Spleen (tissue), 11 donors: ENCODE measurements around the gene KCNAB2. TPM values are rescaled to one million over a fixed set of nuclear protein-coding genes. Genes with fewer than 3 reads are reported as not detected.

Experiments used
- DNase-seq: peaks from one replicate; pipeline ENCODE4 v3.0.0-alpha.2; 2020
- H3K27ac ChIP-seq, 8 donors: fragments of 200-600 bp; sonication (generic) in 7 of 8; 1 replicate in 4 of 8; 2 replicates in 4 of 8; pipeline versions ENCODE4 v1.5.0 to v1.8.0; 2016 to 2021; ENCODE audit warnings: inconsistent platforms in 4 of 8, mild to moderate bottlenecking in 4 of 8, moderate library complexity in 1 of 8
- H3K27me3 ChIP-seq, 7 donors: fragments of 200-600 bp; sonication (generic) in 6 of 7; replicated peaks in 1 of 7; 1 replicate in 4 of 7; 2 replicates in 3 of 7; pipeline versions ENCODE4 v1.5.0 to v1.8.0; 2016 to 2021; ENCODE audit warnings: inconsistent platforms in 3 of 7, mild to moderate bottlenecking in 1 of 7
- H3K36me3 ChIP-seq, 6 donors: fragments of 200-600 bp; sonication (generic) in 5 of 6; 1 replicate in 4 of 6; 2 replicates in 2 of 6; pipeline versions ENCODE4 v1.5.0 to v1.8.0; 2016 to 2021; ENCODE audit warnings: inconsistent platforms in 2 of 6
- H3K4me1 ChIP-seq, 6 donors: fragments of 200-600 bp; sonication (generic) in 5 of 6; 1 replicate in 3 of 6; 2 replicates in 3 of 6; pipeline versions ENCODE4 v1.5.0 to v1.8.0; 2016 to 2021; ENCODE audit warnings: inconsistent platforms in 3 of 6
- H3K4me3 ChIP-seq, 8 donors: fragments of 200-600 bp; sonication (generic) in 7 of 8; 1 replicate in 4 of 8; 2 replicates in 4 of 8; pipeline versions ENCODE4 v1.5.0 to v1.8.0; 2016 to 2021; ENCODE audit warnings: inconsistent platforms in 4 of 8, mild to moderate bottlenecking in 4 of 8, moderate library complexity in 2 of 8
- H3K9me3 ChIP-seq, 8 donors: fragments of 200-600 bp; sonication (generic) in 7 of 8; 1 replicate in 4 of 8; 2 replicates in 4 of 8; pipeline versions ENCODE4 v1.5.0 to v1.8.0; 2016 to 2021; ENCODE audit warnings: inconsistent platforms in 4 of 8
- CTCF ChIP-seq, 11 experiments: fragments of 200-600 bp in 7 of 11; fragments of 450-650 bp in 4 of 11; sonication (generic) in 4 of 11; IDR thresholded peaks in 8 of 11; conservative IDR thresholded peaks in 3 of 11; 1 replicate in 7 of 11; 2 replicates in 4 of 11; pipeline versions ENCODE4 v1.4.0 to v1.8.0; 2016 to 2021; ENCODE audit warnings: antibody characterized with exemption in 11 of 11, inconsistent platforms in 4 of 11, mild to moderate bottlenecking in 1 of 11
- POLR2A ChIP-seq, 3 donors: fragments of 450-650 bp; IDR thresholded peaks; one replicate each; pipeline ENCODE4 v1.5.1; 2017; ENCODE audit warnings: antibody characterized with exemption in 3 of 3, mild to moderate bottlenecking in 1 of 3
- POLR2AphosphoS5 ChIP-seq, 3 donors: sonication (generic); formaldehyde crosslinking; IDR thresholded peaks; one replicate each; pipeline ENCODE4 v1.5.1; 2017; ENCODE audit warnings: antibody characterized with exemption in 3 of 3
- WGBS, 5 donors: extraction: QIAGEN DNeasy Blood & Tissue Kit in 3 of 5; methylation state at CpG; one replicate each; pipeline versions ENCODE4 v1.1.5 to v1.1.7; 2013 to 2018; 5-methylcytosine and 5-hydroxymethylcytosine counted together
- intact Hi-C: fragments of 100-400 bp; cut with DNase I; formaldehyde crosslinking; loops from one replicate; pipeline ENCODE4 v1.15.0; 2023; ENCODE audit warnings: low total_unique reads
- polyA plus RNA-seq, 3 donors: library from polyadenylated mRNA; stranded (reverse); fragments of 200-250 nt; gene quantifications; one replicate each; pipeline ENCODE4 v1.2.1, GENCODE V29; 2013
- total RNA-seq, 7 donors: library from RNA; depleted of rRNA in 3 of 7; stranded (reverse); fragments of >200 nt in 3 of 7; fragmentation: NEBNext Ultra II Directional in 4 of 7; extraction: Animal tissue kit (Norgen Biotek cat#: 25700) in 4 of 7; gene quantifications; one replicate each; pipeline versions ENCODE4 v1.1.0 to v1.2.1, GENCODE V29; 2016 to 2021
- donor health status: healthy with polysubstance abuse.
- donor health status: DM: no; HTN: no; CAD: no; lungs with moderate emphysema.
- donor health status: DM: no; HTN: no; CAD: no.
- donor health status: Bipolar disorder and iron deficiency.
- donor health status: healthy.
- donor health status: DM: no; HTN: no; CAD: no.
- donor health status: DM: yes; HTN: yes; CAD: no.

The KCNAB2 gene
- total and polyA plus RNA-seq, 10 donors = 23.2 to 135 (median 94.0) TPM

- no peaks in the 10 kb centered on the region for H3K27me3 ChIP-seq
- no peak overlapping the region for H3K4me3 ChIP-seq
- DNase-seq = no peak
- intact Hi-C loops = no loop called here
- H3K9me3 ChIP-seq = no peaks in the 10 kb centered on the region
- H3K4me1 ChIP-seq = peaks cover 0 to 11% (median 2%) of the 10 kb centered on the region in 6 donors
- TF ChIP-seq POLR2A (IDR thresholded peaks at IDR 0.05) (no peak), POLR2AphosphoS5 (IDR thresholded peaks at IDR 0.05) (peak in 1 of 3 donors; percentile 17)
- 80 to 87% (median 82%) methylated on average over 12 to 13 of the region's 13 CpGs for WGBS, 5 donors
- H3K36me3 ChIP-seq = peaks cover 0 to 100% (median 47%) of the 10 kb centered on the region in 6 donors
- no peak overlapping the region for H3K27ac ChIP-seq
Measured at GRCh38 chr1:6086358-6086757, 40.7 kb downstream of the KCNAB2 start.

- H3K4me3 ChIP-seq = no peak overlapping the region
- DNase-seq = no peak
- TF ChIP-seq POLR2AphosphoS5 (IDR thresholded peaks at IDR 0.05) = no peak
- TF ChIP-seq POLR2A (IDR thresholded peaks at IDR 0.05) = no peak
- TF ChIP-seq CTCF (IDR thresholded peaks at IDR 0.05 in 8 of 11, conservative IDR thresholded peaks at IDR 0.05 in 3 of 11) = no peak
- 71 to 88% (median 83%) methylated on average over 15 of the region's 15 CpGs for WGBS, 5 donors
- peaks cover 0 to 100% (median 48%) of the 10 kb centered on the region in 6 donors for H3K36me3 ChIP-seq
- H3K4me1 ChIP-seq = peaks cover 0 to 11% (median 2%) of the 10 kb centered on the region in 6 donors
- intact Hi-C loops = no loop called here
- no peaks in the 10 kb centered on the region for H3K9me3 ChIP-seq
- no peak overlapping the region for H3K27ac ChIP-seq
- H3K27me3 ChIP-seq = no peaks in the 10 kb centered on the region
Measured at GRCh38 chr1:6086762-6087376, 41.2 kb downstream of the KCNAB2 start.

- no peak for TF ChIP-seq POLR2A (IDR thresholded peaks at IDR 0.05)
- no peak for TF ChIP-seq POLR2AphosphoS5 (IDR thresholded peaks at IDR 0.05)
- no peak for TF ChIP-seq CTCF (IDR thresholded peaks at IDR 0.05 in 8 of 11, conservative IDR thresholded peaks at IDR 0.05 in 3 of 11)
- no peak overlapping the region for H3K27ac ChIP-seq
- H3K36me3 ChIP-seq = peaks cover 0 to 100% (median 47%) of the 10 kb centered on the region in 6 donors
- H3K27me3 ChIP-seq = no peaks in the 10 kb centered on the region
- H3K9me3 ChIP-seq = no peaks in the 10 kb centered on the region
- peaks cover 0 to 11% (median 2%) of the 10 kb centered on the region in 6 donors for H3K4me1 ChIP-seq
- no peak for DNase-seq
- intact Hi-C loops = no loop called here
- H3K4me3 ChIP-seq = no peak overlapping the region
- 78 to 93% (median 86%) methylated on average over 9 to 14 of the region's 14 CpGs for WGBS, 5 donors
Measured at GRCh38 chr1:6087377-6087772, 41.7 kb downstream of the KCNAB2 start.

- peaks cover 0 to 7% (median under 1%) of the 10 kb centered on the region in 6 donors for H3K4me1 ChIP-seq
- intact Hi-C loops = no loop called here
- no peak overlapping the region for H3K27ac ChIP-seq
- H3K27me3 ChIP-seq = no peaks in the 10 kb centered on the region
- H3K36me3 ChIP-seq = peaks cover 0 to 100% (median 45%) of the 10 kb centered on the region in 6 donors
- no peaks in the 10 kb centered on the region for H3K9me3 ChIP-seq
- TF ChIP-seq POLR2AphosphoS5 (IDR thresholded peaks at IDR 0.05) (no peak), CTCF (IDR thresholded peaks at IDR 0.05 in 8 of 11, conservative IDR thresholded peaks at IDR 0.05 in 3 of 11) (no peak), POLR2A (IDR thresholded peaks at IDR 0.05) (no peak)
- WGBS, 5 donors = 95 to 98% (median 97%) methylated on average over 6 of the region's 6 CpGs
- no peak for DNase-seq
- no peak overlapping the region for H3K4me3 ChIP-seq
Measured at GRCh38 chr1:6087958-6088357, 42.3 kb downstream of the KCNAB2 start.
